ENCODE results near the gene LMAN1.

LMAN1 gene

DNA sequence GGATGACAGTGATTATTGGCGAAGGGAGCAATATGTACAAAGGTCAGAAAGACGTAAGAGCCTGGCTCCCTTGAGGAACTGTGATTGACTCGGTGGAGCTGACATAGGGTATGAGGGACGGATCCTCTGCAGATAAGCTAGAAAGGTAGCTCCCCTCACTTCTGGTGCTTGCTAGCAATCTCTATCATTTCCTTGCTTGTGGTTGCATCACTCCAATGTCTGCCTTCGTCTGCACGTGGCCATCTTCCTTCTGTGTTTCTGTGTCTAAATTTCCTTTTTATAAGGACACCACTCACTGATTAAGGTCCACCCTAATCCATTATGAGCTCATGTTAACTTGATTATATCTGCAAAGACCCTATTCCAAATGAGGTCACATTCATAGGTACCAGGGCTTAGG lies 22.9 kb upstream of the LMAN1 start:
- Histone ChIP-seq H3K18ac (ENCODE audit: low read length) (no peak overlapping the region), H3K4me3 (ENCODE audit: low read depth, low read length) (no peak overlapping the region), H2BK12ac (ENCODE audit: low read length) (no peak overlapping the region), H4K8ac (ENCODE audit: low read depth, low read length) (no peak overlapping the region), H3K9me3 (ENCODE audit: insufficient read depth, low read depth, low read length) (no peaks in the 10 kb centered on the region), H3K23ac (ENCODE audit: low read length) (no peak overlapping the region), H3K9ac (ENCODE audit: low read length) (no peak overlapping the region), H3K27ac (ENCODE audit: low read depth, low read length) (no peak overlapping the region), H3K79me1 (ENCODE audit: low read length) (no peaks in the 10 kb centered on the region), H3K4ac (ENCODE audit: low read depth, low read length) (no peak overlapping the region), H3K4me2 (ENCODE audit: low read length) (no peak overlapping the region), H3K4me1 (ENCODE audit: control insufficient read depth in 1 of 2, insufficient read depth in 2 of 2, low read length in 2 of 2) (no peaks in the 10 kb centered on the region), H2BK120ac (ENCODE audit: insufficient read depth, low read length, poor library complexity) (no peak overlapping the region), H3K27me3 (ENCODE audit: insufficient read depth, low read length) (no peaks in the 10 kb centered on the region), H3K36me3 (ENCODE audit: control insufficient read depth in 1 of 2, insufficient read depth in 2 of 2, low read length in 2 of 2) (no peaks in the 10 kb centered on the region), H4K91ac (ENCODE audit: low read depth, low read length) (no peak overlapping the region), H3K79me2 (ENCODE audit: control insufficient read depth, insufficient read depth, low read length, poor library complexity) (no peaks in the 10 kb centered on the region), H2AFZ (ENCODE audit: insufficient read depth, low read length, poor library complexity) (no peak overlapping the region), H2BK5ac (ENCODE audit: low read depth, low read length, poor library complexity) (no peak overlapping the region), H4K12ac (ENCODE audit: low read depth, low read length) (no peak overlapping the region), H2AK5ac (ENCODE audit: low read length) (no peak overlapping the region), H3K14ac (ENCODE audit: low read length) (no peak overlapping the region)
- WGBS (ENCODE audit: extremely low coverage, insufficient coverage, insufficient read length) = no CpG with 5 or more reads among the region's 6 CpGs
- DNase-seq = no peak

DNA sequence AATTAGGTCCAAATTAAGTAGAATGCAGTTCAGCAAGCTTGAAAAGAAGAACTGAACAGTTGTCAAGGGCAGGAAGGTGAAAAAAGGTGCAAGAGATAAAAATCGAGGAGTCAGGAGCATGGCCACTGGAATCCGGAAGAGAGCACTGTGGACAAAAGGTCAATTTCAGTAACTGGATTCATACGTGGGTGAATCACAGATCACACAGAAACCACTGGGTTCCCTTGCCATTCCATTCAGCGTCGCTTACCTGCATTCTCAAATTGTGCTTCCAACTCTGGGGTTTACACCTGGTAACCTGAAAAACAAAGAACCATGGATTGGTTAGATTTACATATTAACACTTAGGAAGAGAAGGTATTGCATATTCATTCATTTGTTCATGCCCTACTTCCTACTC lies 21.6 kb upstream of the LMAN1 start:
- Histone ChIP-seq H3K18ac (ENCODE audit: low read length) (no peak overlapping the region), H3K79me1 (ENCODE audit: low read length) (no peaks in the 10 kb centered on the region), H2AK5ac (ENCODE audit: low read length) (no peak overlapping the region), H2BK12ac (ENCODE audit: low read length) (no peak overlapping the region), H2BK120ac (ENCODE audit: insufficient read depth, low read length, poor library complexity) (no peak overlapping the region), H3K4me1 (ENCODE audit: control insufficient read depth in 1 of 2, insufficient read depth in 2 of 2, low read length in 2 of 2) (no peaks in the 10 kb centered on the region), H3K4me2 (ENCODE audit: low read length) (no peak overlapping the region), H3K4me3 (ENCODE audit: low read depth, low read length) (no peak overlapping the region), H2BK5ac (ENCODE audit: low read depth, low read length, poor library complexity) (no peak overlapping the region), H3K9me3 (ENCODE audit: insufficient read depth, low read depth, low read length) (no peaks in the 10 kb centered on the region), H3K36me3 (ENCODE audit: control insufficient read depth in 1 of 2, insufficient read depth in 2 of 2, low read length in 2 of 2) (no peaks in the 10 kb centered on the region), H4K12ac (ENCODE audit: low read depth, low read length) (no peak overlapping the region), H3K79me2 (ENCODE audit: control insufficient read depth, insufficient read depth, low read length, poor library complexity) (no peaks in the 10 kb centered on the region), H4K8ac (ENCODE audit: low read depth, low read length) (no peak overlapping the region), H4K91ac (ENCODE audit: low read depth, low read length) (no peak overlapping the region), H3K4ac (ENCODE audit: low read depth, low read length) (no peak overlapping the region), H3K27me3 (ENCODE audit: insufficient read depth, low read length) (no peaks in the 10 kb centered on the region), H3K23ac (ENCODE audit: low read length) (no peak overlapping the region), H2AFZ (ENCODE audit: insufficient read depth, low read length, poor library complexity) (no peak overlapping the region), H3K27ac (ENCODE audit: low read depth, low read length) (no peak overlapping the region), H3K9ac (ENCODE audit: low read length) (no peak overlapping the region), H3K14ac (ENCODE audit: low read length) (no peak overlapping the region)
- WGBS (ENCODE audit: extremely low coverage, insufficient coverage, insufficient read length) = no CpG with 5 or more reads among the region's 5 CpGs
- DNase-seq = peak; percentile 42 to 58

DNA sequence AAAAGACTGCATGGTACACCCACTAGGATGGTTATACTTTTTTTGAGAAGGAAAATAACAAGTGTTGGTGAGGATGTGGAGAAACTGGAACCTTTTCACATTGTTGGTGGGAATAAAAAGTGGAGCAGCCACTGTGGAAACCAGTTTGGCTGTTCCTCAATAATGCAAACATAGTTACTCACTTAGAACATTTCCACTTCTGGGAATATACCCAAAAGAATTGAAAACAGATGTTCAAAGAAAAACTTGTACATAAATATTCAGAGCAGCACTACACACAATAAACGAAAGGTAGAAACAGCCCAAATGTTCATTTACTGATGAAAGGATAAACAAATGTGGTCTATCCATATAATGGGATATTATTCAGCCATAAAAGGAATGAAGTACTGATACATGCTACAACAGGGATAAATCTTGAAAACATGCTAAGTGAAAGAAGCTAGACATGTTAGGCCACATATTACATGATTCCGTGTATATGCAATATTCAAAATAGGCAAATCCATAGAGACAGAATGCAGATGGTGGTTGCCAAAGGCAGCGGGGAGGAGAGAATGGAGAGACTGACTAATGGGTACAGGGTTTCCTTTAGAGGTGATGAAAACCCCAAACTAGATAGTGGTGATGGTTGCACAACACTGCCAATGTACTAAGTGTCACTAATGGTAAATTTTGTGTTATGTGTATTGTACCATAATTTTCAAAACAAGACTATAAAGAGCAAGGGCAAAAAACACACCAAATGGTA lies 20.9 kb upstream of the LMAN1 start:
- H4K8ac ChIP-seq (ENCODE audit: low read depth, low read length) = no peak overlapping the region
- no peaks in the 10 kb centered on the region for H3K27me3 ChIP-seq (ENCODE audit: insufficient read depth, low read length)
- no peaks in the 10 kb centered on the region for H3K79me2 ChIP-seq (ENCODE audit: control insufficient read depth, insufficient read depth, low read length, poor library complexity)
- no peak overlapping the region for H2BK120ac ChIP-seq (ENCODE audit: insufficient read depth, low read length, poor library complexity)
- DNase-seq = no peak
- no peak overlapping the region for H3K27ac ChIP-seq (ENCODE audit: low read depth, low read length)
- H3K79me1 ChIP-seq (ENCODE audit: low read length) = no peaks in the 10 kb centered on the region
- no peak overlapping the region for H4K12ac ChIP-seq (ENCODE audit: low read depth, low read length)
- H3K4ac ChIP-seq (ENCODE audit: low read depth, low read length) = no peak overlapping the region
- no peak overlapping the region for H3K4me3 ChIP-seq (ENCODE audit: low read depth, low read length)
- no peak overlapping the region for H3K18ac ChIP-seq (ENCODE audit: low read length)
- H2BK12ac ChIP-seq (ENCODE audit: low read length) = no peak overlapping the region
- H3K4me1 ChIP-seq (ENCODE audit: control insufficient read depth in 1 of 2, insufficient read depth in 2 of 2, low read length in 2 of 2) = no peaks in the 10 kb centered on the region
- H3K9ac ChIP-seq (ENCODE audit: low read length) = no peak overlapping the region
- no peak overlapping the region for H2AFZ ChIP-seq (ENCODE audit: insufficient read depth, low read length, poor library complexity)
- no peaks in the 10 kb centered on the region for H3K9me3 ChIP-seq (ENCODE audit: insufficient read depth, low read depth, low read length)
- H3K4me2 ChIP-seq (ENCODE audit: low read length) = no peak overlapping the region
- WGBS (ENCODE audit: extremely low coverage, insufficient coverage, insufficient read length) = no CpG with 5 or more reads among the region's 3 CpGs
- no peak overlapping the region for H4K91ac ChIP-seq (ENCODE audit: low read depth, low read length)
- no peak overlapping the region for H3K14ac ChIP-seq (ENCODE audit: low read length)
- H2AK5ac ChIP-seq (ENCODE audit: low read length) = no peak overlapping the region
- no peaks in the 10 kb centered on the region for H3K36me3 ChIP-seq (ENCODE audit: control insufficient read depth in 1 of 2, insufficient read depth in 2 of 2, low read length in 2 of 2)
- no peak overlapping the region for H3K23ac ChIP-seq (ENCODE audit: low read length)
- no peak overlapping the region for H2BK5ac ChIP-seq (ENCODE audit: low read depth, low read length, poor library complexity)

DNA sequence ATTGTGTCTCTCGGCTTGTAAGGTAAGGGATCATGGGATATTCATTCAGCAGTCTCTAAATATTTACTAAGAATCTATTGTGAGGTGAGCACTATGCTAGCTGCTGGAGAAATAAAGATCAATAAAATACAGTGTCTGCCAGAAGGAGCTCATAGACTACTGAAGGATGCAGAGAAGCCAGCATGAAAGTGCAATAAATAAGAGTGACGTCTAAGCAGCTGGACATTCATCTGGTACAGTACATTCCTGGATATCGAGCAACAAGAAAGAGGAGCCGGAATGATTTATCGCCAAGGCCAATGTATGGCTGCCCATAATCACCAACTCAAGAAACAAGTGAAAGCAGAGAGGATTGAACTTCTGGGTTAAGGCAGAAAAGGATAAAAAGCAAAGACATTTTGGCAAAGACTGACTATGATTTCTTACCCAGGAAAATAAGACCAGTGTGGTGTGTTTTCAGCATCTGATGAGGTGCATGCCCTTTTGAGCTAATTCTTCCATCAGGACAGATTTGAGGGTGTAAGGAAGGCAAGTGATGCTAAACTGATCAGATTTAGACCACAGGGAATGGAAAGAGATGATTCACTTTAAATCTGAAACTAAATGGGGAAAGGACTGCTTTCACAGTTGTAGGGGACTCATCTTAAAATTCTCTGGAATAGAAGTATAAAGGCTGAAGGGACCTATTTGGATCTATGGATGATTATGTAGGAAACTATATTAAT lies 18.7 kb upstream of the LMAN1 start:
- Histone ChIP-seq H3K36me3 (ENCODE audit: control insufficient read depth in 1 of 2, insufficient read depth in 2 of 2, low read length in 2 of 2) (no peaks in the 10 kb centered on the region), H2BK120ac (ENCODE audit: insufficient read depth, low read length, poor library complexity) (no peak overlapping the region), H3K4me1 (ENCODE audit: control insufficient read depth in 1 of 2, insufficient read depth in 2 of 2, low read length in 2 of 2) (no peaks in the 10 kb centered on the region), H3K23ac (ENCODE audit: low read length) (no peak overlapping the region), H4K91ac (ENCODE audit: low read depth, low read length) (no peak overlapping the region), H3K9ac (ENCODE audit: low read length) (no peak overlapping the region), H3K4me3 (ENCODE audit: low read depth, low read length) (no peak overlapping the region), H4K8ac (ENCODE audit: low read depth, low read length) (no peak overlapping the region), H4K12ac (ENCODE audit: low read depth, low read length) (no peak overlapping the region), H2BK5ac (ENCODE audit: low read depth, low read length, poor library complexity) (no peak overlapping the region), H3K14ac (ENCODE audit: low read length) (no peak overlapping the region), H3K9me3 (ENCODE audit: insufficient read depth, low read depth, low read length) (no peaks in the 10 kb centered on the region), H3K4ac (ENCODE audit: low read depth, low read length) (no peak overlapping the region), H3K27ac (ENCODE audit: low read depth, low read length) (no peak overlapping the region), H2AK5ac (ENCODE audit: low read length) (no peak overlapping the region), H3K4me2 (ENCODE audit: low read length) (no peak overlapping the region), H2AFZ (ENCODE audit: insufficient read depth, low read length, poor library complexity) (no peak overlapping the region), H3K79me1 (ENCODE audit: low read length) (peaks cover 2% of the 10 kb centered on the region), H2BK12ac (ENCODE audit: low read length) (no peak overlapping the region), H3K18ac (ENCODE audit: low read length) (no peak overlapping the region), H3K27me3 (ENCODE audit: insufficient read depth, low read length) (no peaks in the 10 kb centered on the region), H3K79me2 (ENCODE audit: control insufficient read depth, insufficient read depth, low read length, poor library complexity) (no peaks in the 10 kb centered on the region)
- no peak for DNase-seq
- WGBS (ENCODE audit: extremely low coverage, insufficient coverage, insufficient read length) = no CpG with 5 or more reads among the region's 5 CpGs
